SK-N-SH treated with all-trans-retinoic acid at 6 μM for 48 hours (cell line): ENCODE measurements around the gene RFX5.

Experiments
- BACH2 ChIP-seq: fragments of 250-450 bp; sonication (Bioruptor Pico); IDR thresholded peaks from 2 replicates; pipeline ENCODE4 v1.9.0; 2021; ENCODE audit warnings: mild to moderate bottlenecking, borderline replicate concordance
- CSDC2 ChIP-seq: fragments of 250-450 bp; sonication (Bioruptor Pico); IDR thresholded peaks from 2 replicates; pipeline ENCODE4 v1.5.0; 2020; ENCODE audit warnings: mild to moderate bottlenecking, moderate library complexity
- OSR1 ChIP-seq: fragments of 250-450 bp; sonication (Bioruptor Pico); IDR thresholded peaks from 2 replicates; pipeline ENCODE4 v1.8.0; 2022; ENCODE audit warnings: moderate library complexity, mild to moderate bottlenecking, inconsistent platforms
- PPARA ChIP-seq: fragments of 250-450 bp; sonication (Bioruptor Pico); IDR thresholded peaks from 2 replicates; pipeline ENCODE4 v1.5.0; 2020; ENCODE audit warnings: mild to moderate bottlenecking, borderline replicate concordance
- RARB ChIP-seq: fragments of 250-450 bp; sonication (Bioruptor Pico); IDR thresholded peaks from 2 replicates; pipeline ENCODE4 v1.8.0; 2021; ENCODE audit warnings: mild to moderate bottlenecking, moderate library complexity
- TOX ChIP-seq: fragments of 250-450 bp; sonication (Bioruptor Pico); IDR thresholded peaks from 2 replicates; pipeline ENCODE4 v1.8.0; 2021; ENCODE audit warnings: mild to moderate bottlenecking, moderate library complexity, borderline replicate concordance
- ZC3H10 ChIP-seq: fragments of 250-450 bp; sonication (Bioruptor Pico); IDR thresholded peaks from 2 replicates; pipeline ENCODE4 v1.5.1; 2021; ENCODE audit warnings: mild to moderate bottlenecking, moderate library complexity
- ZFP3 ChIP-seq: fragments of 250-450 bp; sonication (Bioruptor Pico); IDR thresholded peaks from 2 replicates; pipeline ENCODE4 v1.5.0; 2020; ENCODE audit warnings: mild to moderate bottlenecking, moderate library complexity
- ZNF565 ChIP-seq: fragments of 450-650 bp; formaldehyde crosslinking; conservative IDR thresholded peaks from 2 replicates; pipeline ENCODE4 v1.5.0; 2020; ENCODE audit warnings: low read depth, mild to moderate bottlenecking, moderate library complexity
- ZNF8 ChIP-seq: fragments of 450-650 bp; formaldehyde crosslinking; IDR thresholded peaks from 2 replicates; pipeline ENCODE4 v1.5.0; 2020; ENCODE audit warnings: mild to moderate bottlenecking, moderate library complexity
- TF ChIP-seq, protein P1 (sequence below): fragments of 250-450 bp; sonication (Bioruptor Pico); IDR thresholded peaks from 2 replicates; pipeline ENCODE4 v1.8.0; 2021; ENCODE audit warnings: low read depth, mild to moderate bottlenecking, moderate library complexity, borderline replicate concordance
- TF ChIP-seq, protein P2 (sequence below): fragments of 250-450 bp; sonication (Bioruptor Pico); IDR thresholded peaks from 2 replicates; pipeline ENCODE4 v1.5.1; 2020; ENCODE audit warnings: low read depth, mild to moderate bottlenecking, moderate library complexity
- TF ChIP-seq, protein P3 (sequence below): fragments of 250-450 bp; sonication (Bioruptor Pico); IDR thresholded peaks from 2 replicates; pipeline ENCODE4 v1.8.0; 2020; ENCODE audit warnings: mild to moderate bottlenecking, moderate library complexity, borderline replicate concordance

DNA sequence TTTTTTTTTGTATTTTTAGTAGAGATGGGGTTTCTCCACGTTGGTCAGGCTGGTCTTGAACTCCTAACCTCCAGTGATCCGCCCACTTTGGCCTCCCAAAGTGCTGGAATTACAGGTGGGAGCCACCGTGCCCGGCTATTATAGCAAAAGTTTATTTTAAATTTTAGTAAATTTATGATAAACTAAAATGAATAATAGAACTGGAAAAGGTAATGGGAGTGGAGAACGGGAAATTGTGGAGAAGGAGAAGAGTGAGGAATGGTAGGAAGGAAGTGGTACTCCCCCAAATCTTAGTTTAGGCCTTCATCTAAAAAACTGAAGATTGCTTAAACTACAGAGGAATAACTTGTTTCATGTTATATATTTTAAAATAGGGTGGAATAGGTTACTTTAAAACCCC, 12.2 kb downstream of the RFX5 start:
- TF ChIP-seq ZNF8, result no peak
- no peak for TF ChIP-seq ZFP3 (CRISPR knock-in tag)
- TF ChIP-seq TOX (CRISPR knock-in tag), result no peak
- no peak for TF ChIP-seq ZC3H10
- TF ChIP-seq, protein P1, sequence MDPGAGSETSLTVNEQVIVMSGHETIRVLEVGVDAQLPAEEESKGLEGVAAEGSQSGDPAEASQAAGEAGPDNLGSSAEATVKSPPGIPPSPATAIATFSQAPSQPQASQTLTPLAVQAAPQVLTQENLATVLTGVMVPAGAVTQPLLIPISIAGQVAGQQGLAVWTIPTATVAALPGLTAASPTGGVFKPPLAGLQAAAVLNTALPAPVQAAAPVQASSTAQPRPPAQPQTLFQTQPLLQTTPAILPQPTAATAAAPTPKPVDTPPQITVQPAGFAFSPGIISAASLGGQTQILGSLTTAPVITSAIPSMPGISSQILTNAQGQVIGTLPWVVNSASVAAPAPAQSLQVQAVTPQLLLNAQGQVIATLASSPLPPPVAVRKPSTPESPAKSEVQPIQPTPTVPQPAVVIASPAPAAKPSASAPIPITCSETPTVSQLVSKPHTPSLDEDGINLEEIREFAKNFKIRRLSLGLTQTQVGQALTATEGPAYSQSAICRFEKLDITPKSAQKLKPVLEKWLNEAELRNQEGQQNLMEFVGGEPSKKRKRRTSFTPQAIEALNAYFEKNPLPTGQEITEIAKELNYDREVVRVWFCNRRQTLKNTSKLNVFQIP (CRISPR knock-in tag), result no peak
- TF ChIP-seq CSDC2 (CRISPR knock-in tag), result no peak
- TF ChIP-seq PPARA, result no peak
- TF ChIP-seq, protein P2, sequence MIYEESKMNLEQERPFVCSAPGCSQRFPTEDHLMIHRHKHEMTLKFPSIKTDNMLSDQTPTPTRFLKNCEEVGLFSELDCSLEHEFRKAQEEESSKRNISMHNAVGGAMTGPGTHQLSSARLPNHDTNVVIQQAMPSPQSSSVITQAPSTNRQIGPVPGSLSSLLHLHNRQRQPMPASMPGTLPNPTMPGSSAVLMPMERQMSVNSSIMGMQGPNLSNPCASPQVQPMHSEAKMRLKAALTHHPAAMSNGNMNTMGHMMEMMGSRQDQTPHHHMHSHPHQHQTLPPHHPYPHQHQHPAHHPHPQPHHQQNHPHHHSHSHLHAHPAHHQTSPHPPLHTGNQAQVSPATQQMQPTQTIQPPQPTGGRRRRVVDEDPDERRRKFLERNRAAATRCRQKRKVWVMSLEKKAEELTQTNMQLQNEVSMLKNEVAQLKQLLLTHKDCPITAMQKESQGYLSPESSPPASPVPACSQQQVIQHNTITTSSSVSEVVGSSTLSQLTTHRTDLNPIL (CRISPR knock-in tag), result no peak
- no peak for TF ChIP-seq RARB
- TF ChIP-seq OSR1 (CRISPR knock-in tag), result no peak
- TF ChIP-seq, protein P3, sequence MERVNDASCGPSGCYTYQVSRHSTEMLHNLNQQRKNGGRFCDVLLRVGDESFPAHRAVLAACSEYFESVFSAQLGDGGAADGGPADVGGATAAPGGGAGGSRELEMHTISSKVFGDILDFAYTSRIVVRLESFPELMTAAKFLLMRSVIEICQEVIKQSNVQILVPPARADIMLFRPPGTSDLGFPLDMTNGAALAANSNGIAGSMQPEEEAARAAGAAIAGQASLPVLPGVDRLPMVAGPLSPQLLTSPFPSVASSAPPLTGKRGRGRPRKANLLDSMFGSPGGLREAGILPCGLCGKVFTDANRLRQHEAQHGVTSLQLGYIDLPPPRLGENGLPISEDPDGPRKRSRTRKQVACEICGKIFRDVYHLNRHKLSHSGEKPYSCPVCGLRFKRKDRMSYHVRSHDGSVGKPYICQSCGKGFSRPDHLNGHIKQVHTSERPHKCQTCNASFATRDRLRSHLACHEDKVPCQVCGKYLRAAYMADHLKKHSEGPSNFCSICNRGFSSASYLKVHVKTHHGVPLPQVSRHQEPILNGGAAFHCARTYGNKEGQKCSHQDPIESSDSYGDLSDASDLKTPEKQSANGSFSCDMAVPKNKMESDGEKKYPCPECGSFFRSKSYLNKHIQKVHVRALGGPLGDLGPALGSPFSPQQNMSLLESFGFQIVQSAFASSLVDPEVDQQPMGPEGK (CRISPR knock-in tag), result no peak
- TF ChIP-seq BACH2 (CRISPR knock-in tag), result no peak
- TF ChIP-seq ZNF565 (CRISPR knock-in tag), result no peak
